ACHN (cell line): ENCODE data around the gene GRIK3.

Source experiments
- DNase-seq: peaks from one replicate; pipeline ENCODE4 v3.0.0-alpha.2; 2015
- in situ Hi-C: cut with HindIII; loops from 2 replicates; pipeline ENCODE4 v1.10.0; 2017; ENCODE audit warnings: low sequenced_read_pairs, low pct_ligation_motif_present, low pct_unique_long_range_greater_than_20kb

The GRIK3 gene

DNA sequence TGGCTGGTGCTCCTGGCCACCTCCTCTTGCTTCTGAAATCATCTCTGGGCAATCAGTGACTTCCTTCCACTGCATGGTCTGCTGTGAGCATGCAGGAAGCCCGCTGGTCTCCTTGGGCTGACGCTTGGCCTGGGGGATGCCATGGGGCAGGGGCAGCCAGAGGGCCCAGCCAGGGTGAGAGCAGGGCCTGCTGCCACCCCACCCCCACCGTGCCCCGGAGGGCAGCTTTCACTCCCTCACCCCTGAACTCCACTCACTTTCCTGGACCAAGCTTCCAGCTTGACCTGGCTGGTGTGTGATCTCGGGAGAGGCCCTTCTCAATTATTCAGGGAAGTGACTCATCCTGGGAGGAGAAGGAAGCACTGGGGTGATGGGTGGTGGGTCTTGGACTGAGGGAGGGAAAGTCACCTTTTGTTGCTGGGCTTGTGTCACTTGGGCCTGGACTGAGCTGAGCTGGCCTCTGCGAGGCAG is 281.4 kb downstream of the GRIK3 start:
- in situ Hi-C loops, result no loop called here
- no peak for DNase-seq

- in situ Hi-C loops, result no loop called here
- DNase-seq, result no peak
Observed at GRCh38 chr1:36752431-36752830, 281.9 kb downstream of the GRIK3 start.

DNA sequence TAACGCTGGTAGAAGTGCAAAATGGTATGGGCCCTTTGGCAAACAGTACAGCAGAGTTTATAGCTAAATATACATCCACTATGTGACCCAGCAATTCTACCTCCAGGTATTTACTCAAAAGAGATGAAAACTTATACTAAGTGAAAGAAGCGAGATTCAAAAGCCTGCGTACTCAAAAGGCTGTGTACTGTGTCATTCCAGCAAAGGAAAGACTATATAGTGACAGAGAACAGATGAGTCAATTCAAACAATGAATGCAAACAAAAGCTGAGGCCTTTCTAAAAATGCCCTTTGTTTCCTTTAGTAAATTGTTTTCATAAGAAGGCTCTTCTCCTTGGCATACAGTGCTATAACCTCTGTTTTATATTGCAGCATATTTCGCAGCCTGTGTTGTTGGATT is 282.8 kb downstream of the GRIK3 start:
- in situ Hi-C loops, result no loop called here
- DNase-seq, result no peak

DNA sequence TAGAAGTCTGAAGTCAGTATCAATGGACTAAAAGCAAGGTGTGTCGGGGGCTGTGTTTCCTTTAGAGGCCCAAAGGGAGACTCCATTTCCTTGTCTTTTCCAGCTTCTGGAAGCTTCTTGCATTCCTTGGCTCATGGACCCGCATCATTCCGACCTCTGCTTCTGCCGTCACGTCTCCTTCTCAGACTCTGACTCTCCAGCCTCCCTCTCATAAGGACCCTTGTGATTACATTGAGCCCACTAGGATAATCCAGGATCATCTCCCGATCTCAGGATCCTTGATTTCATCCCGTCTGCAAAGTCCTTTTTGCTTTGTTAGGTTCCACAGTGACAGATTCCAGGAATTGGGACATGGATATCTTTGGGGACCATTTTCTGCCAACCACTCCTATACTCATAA is 285.8 kb downstream of the GRIK3 start:
- in situ Hi-C loops, result no loop called here
- DNase-seq, result no peak
